Activated T-helper 17 cell treated with anti-CD3 and anti-CD28 coated beads, Interleukin-2, amount 50 U/mL, for 72 hours (primary cell): ENCODE measurements around the gene ATP6V1E1. TPM values are rescaled to one million over a fixed set of nuclear protein-coding genes. Genes with fewer than 3 reads are reported as not detected.
A peak's percentile ranks its signal among the peaks of the same experiment; 100 is the strongest.
"Not testable (repeated sequence)": the region's sequence is repeated elsewhere in the genome, so short reads cannot be mapped to it uniquely, and the experiment has no call there.

Experiments
- ATAC-seq: fragments of 150-1000 bp; cut with Tn5 transposase; replicated peaks from 2 replicates; pipeline ENCODE4 v1.10.0; 2021; ENCODE audit warnings: mild to moderate bottlenecking, moderate library complexity
- H3K27ac Mint-ChIP-seq: one replicate; pipeline ENCODE4 v1.8.0; 2022; ENCODE audit warnings: mixed read lengths
- H3K27me3 Mint-ChIP-seq: one replicate; pipeline ENCODE4 v1.8.0; 2022; ENCODE audit warnings: mixed read lengths
- H3K36me3 Mint-ChIP-seq: one replicate; pipeline ENCODE4 v1.8.0; 2022; ENCODE audit warnings: low read depth, mild to moderate bottlenecking, mixed read lengths
- H3K4me1 Mint-ChIP-seq: one replicate; pipeline ENCODE4 v1.8.0; 2022; ENCODE audit warnings: mixed read lengths
- H3K4me3 Mint-ChIP-seq: one replicate; pipeline ENCODE4 v1.8.0; 2022; ENCODE audit warnings: mild to moderate bottlenecking, mixed read lengths
- H3K9me3 Mint-ChIP-seq: one replicate; pipeline ENCODE4 v1.8.0; 2022; ENCODE audit warnings: mixed read lengths
- total RNA-seq, 2 donors: library from RNA; stranded (reverse); gene quantifications; one replicate each; pipeline ENCODE4 v1.2.3, GENCODE V29; 2022

The ATP6V1E1 gene
- total RNA-seq, 2 donors from 2014 or later: 73.2 to 97.1 TPM

DNA sequence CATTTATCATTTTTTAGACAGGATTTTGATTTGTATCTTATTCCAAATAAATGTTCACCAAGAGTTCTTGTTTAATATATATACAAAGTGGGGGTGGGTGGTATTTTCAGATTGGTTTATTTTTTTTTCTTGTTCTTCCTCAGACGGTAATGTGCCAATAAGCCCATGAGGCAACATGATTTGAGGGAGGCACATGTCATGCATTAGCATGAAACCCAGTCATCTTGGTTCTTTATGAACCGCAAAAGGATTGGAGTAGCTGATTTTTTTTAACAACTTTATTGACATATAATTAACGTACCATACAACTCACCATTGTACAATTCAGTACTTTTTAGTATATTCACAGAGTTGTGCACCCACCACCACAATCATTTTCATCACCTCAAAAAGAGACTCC lies 12.7 kb upstream of the ATP6V1E1 start:
- Mint-ChIP-seq H3K36me3 (peaks cover 23% of the 10 kb centered on the region), H3K4me1 (peaks cover 7% of the 10 kb centered on the region), H3K27ac (no peak overlapping the region), H3K4me3 (no peak overlapping the region), H3K27me3 (no peaks in the 10 kb centered on the region), H3K9me3 (no peaks in the 10 kb centered on the region)
- ATAC-seq: no peak

DNA sequence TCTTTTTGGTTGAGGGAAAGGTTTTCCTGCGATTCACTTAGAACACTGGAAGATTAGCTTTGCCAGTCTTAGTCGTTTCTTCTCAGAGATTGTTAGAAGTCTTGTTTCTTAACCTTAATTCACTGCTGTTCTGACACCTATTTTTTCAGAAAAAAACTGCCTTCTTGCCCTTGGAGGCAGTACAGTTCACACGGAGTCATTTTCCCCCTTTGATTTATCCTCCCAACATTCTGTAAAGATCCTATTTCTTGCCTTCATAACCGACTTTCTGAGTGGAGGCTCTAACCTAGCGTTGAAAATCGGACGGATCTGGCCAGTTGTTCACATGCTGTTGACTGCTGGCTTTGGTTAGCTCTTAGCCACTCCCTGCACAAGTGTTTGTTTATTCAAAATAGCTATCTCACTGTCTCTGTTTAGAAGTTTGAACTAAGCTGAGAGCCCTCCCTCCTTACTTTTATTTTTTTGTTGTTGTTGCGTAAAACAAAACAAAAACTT lies 10.7 kb upstream of the ATP6V1E1 start:
- Mint-ChIP-seq H3K36me3 (peaks cover 17% of the 10 kb centered on the region), H3K27ac (peak overlapping the region; percentile 89), H3K4me3 (peak overlapping the region; percentile 86), H3K27me3 (no peaks in the 10 kb centered on the region), H3K9me3 (no peaks in the 10 kb centered on the region), H3K4me1 (peaks cover 7% of the 10 kb centered on the region)
- no peak for ATAC-seq

DNA sequence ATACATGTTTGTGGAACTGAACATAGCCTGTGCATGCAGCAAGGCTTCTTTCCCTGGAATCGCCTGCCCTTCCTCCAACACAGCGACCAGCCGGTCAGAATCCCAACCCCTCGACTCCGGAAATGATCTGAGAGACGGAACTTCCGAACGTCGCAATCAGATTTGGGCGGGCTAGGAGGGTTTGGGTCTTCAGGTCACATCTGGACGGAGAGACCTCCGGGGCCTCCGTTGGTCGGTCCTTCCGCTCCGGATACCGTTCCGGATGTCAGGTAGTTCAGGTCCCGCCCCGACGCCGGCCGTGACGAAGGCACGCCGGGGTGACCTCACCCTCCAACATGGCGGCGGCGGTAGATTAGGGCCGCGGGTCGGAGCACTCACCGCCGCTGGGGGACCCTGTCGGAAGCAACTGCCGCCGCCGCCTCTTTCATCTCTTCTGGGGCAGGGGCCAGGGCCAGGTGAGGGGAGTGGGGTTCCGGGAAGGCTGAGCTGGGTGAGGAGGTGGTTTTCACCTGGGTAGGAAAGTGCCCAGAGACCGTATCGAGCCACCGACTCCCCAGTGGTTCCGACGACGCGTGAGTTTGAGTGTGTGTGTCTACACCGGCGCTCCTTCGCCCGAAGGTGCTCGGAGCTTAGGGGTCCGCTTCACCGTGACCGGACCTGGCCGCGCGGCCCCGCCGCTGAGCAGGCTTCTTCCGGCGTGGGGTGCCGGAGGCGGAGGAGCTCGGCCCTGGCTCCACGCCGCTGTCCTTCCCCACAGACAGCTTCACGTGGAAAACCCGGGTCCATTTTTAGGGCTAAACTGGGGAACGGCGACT lies 10.1 kb upstream of the ATP6V1E1 start, which contains the start of gene BCL2L13:
BCL2L13 (plus strand) TSS at position 326 of the 815 bp plus-strand sequence. CDS start 16,955 bp downstream, outside the sequence.
- H3K4me1 Mint-ChIP-seq: peaks cover 7% of the 10 kb centered on the region
- H3K4me3 Mint-ChIP-seq: peak within 1 kb of the TSS; percentile 86
- no peaks in the 10 kb centered on the region for H3K9me3 Mint-ChIP-seq
- ATAC-seq: peak; percentile 99
- peak within 1 kb of the TSS; percentile 89 for H3K27ac Mint-ChIP-seq
- H3K36me3 Mint-ChIP-seq: peaks cover 17% of the 10 kb centered on the region
- no peaks in the 10 kb centered on the region for H3K27me3 Mint-ChIP-seq

DNA sequence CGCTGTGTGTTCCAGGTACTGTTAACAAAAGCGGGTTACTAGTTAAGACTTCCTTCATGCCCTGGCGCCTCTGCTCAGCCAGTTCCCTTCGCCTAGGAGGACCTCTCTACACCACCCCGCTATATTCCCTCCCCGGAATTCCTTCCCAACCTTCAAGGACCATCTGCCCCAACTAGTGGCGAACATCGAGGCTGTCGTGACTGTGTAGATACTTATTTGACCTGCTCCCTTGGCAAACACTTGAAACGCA lies 9.6 kb upstream of the ATP6V1E1 start:
- Mint-ChIP-seq H3K27me3 (no peaks in the 10 kb centered on the region), H3K9me3 (no peaks in the 10 kb centered on the region), H3K4me3 (peak overlapping the region; percentile 86), H3K36me3 (peaks cover 17% of the 10 kb centered on the region), H3K4me1 (peaks cover 7% of the 10 kb centered on the region), H3K27ac (peak overlapping the region; percentile 89)
- peak; percentile 26 for ATAC-seq

DNA sequence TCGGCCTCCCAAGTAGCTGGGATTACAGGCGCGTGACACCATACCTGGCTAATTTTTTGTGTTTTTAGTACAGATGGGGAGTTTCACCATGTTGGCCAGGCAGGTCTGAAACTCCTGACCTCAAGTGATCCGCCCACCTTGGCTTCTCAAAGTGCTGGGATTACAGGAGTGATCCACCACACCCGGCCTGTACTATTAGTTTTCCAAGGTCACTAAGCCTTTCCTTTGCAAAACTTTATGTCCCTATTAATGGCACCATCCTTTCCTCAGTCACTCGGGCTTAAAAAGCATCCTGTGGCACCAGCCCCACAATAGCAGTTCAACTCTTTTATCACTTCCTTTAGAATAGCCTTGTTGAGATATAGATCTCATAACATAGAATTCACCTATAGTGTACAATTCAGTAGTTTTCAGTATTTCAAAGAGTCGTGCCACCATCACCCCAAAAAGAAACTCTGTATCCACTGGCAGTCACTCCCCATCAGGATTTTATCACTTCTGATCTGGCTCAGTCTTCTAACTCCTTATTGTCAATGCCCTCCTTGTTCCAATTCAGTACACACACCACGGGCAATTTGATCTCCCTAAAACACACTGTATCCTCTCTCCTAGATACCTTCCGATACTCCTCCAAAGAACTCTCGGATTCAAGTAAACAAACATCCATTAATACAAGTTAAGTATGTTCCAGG lies 9.1 kb upstream of the ATP6V1E1 start:
- Mint-ChIP-seq H3K27ac (peak overlapping the region; percentile 89), H3K4me1 (peaks cover 7% of the 10 kb centered on the region), H3K27me3 (no peaks in the 10 kb centered on the region), H3K9me3 (no peaks in the 10 kb centered on the region), H3K36me3 (peaks cover 14% of the 10 kb centered on the region), H3K4me3 (peak overlapping the region; percentile 86)
- ATAC-seq: no peak

DNA sequence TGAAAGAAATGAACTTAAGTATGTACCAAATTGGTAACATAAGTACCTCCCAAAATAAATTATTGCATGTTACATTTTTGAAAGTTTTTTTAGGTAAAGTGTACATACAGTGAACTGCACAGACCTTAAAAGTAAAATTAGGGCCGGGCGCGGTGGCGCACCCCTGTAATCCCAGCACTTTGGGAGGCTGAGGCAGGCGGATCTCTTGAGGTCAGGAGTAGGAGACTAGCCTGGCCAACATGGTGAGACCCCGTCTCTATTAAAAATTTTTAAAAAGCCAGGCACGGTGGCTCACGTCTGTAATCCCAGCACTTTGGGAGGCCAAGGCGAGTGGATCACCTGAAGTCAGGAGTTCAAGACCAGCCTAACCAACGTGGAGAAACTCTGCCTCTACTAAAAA lies 8.3 kb upstream of the ATP6V1E1 start:
- H3K9me3 Mint-ChIP-seq, H3K27ac Mint-ChIP-seq, ATAC-seq, H3K4me3 Mint-ChIP-seq, H3K36me3 Mint-ChIP-seq, H3K27me3 Mint-ChIP-seq, H3K4me1 Mint-ChIP-seq: not testable (repeated sequence)

DNA sequence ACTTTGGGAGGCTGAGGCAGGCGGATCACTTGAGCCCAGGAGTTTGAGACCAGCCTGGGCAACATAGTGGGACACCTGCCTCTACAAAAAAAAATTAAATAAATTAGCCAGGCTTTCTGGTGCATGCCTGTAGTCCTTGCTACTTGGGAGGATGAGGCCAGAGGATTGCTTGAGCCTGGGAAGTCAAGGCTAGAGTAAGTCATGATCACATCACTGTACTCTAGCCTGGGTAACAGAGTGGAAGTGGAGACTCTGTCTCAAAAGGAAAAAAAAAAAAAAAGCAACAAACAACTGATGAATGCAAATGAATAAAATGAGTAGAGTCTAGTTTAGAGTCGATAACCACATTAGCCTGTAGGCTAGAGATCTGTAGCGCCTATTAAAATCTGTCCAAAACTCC lies 6.1 kb upstream of the ATP6V1E1 start:
- no peaks in the 10 kb centered on the region for H3K36me3 Mint-ChIP-seq
- H3K27me3 Mint-ChIP-seq: no peaks in the 10 kb centered on the region
- H3K9me3 Mint-ChIP-seq: no peaks in the 10 kb centered on the region
- H3K27ac Mint-ChIP-seq: no peak overlapping the region
- no peak for ATAC-seq
- peaks cover 7% of the 10 kb centered on the region for H3K4me1 Mint-ChIP-seq
- no peak overlapping the region for H3K4me3 Mint-ChIP-seq

DNA sequence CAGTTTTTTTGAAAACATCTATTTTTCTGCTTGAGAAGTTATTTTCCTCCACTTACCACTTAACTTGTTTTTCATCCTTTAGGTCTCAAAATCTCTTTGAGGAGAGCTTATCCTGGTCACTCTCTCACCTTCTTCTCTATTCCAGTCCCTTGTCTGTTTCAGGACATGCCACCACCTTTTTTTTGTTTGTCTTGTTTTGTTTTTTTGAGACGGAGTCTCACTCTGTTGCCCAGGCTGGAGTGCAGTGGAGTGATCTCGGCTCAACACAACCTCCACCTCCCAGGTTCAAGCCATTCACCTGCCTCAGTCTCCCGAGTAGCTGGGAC lies 5.4 kb upstream of the ATP6V1E1 start:
- H3K27ac Mint-ChIP-seq: no peak overlapping the region
- ATAC-seq: no peak
- H3K4me1 Mint-ChIP-seq: peaks cover 7% of the 10 kb centered on the region
- peaks cover under 1% of the 10 kb centered on the region for H3K36me3 Mint-ChIP-seq
- H3K4me3 Mint-ChIP-seq: no peak overlapping the region
- H3K9me3 Mint-ChIP-seq: no peaks in the 10 kb centered on the region
- H3K27me3 Mint-ChIP-seq: no peaks in the 10 kb centered on the region

DNA sequence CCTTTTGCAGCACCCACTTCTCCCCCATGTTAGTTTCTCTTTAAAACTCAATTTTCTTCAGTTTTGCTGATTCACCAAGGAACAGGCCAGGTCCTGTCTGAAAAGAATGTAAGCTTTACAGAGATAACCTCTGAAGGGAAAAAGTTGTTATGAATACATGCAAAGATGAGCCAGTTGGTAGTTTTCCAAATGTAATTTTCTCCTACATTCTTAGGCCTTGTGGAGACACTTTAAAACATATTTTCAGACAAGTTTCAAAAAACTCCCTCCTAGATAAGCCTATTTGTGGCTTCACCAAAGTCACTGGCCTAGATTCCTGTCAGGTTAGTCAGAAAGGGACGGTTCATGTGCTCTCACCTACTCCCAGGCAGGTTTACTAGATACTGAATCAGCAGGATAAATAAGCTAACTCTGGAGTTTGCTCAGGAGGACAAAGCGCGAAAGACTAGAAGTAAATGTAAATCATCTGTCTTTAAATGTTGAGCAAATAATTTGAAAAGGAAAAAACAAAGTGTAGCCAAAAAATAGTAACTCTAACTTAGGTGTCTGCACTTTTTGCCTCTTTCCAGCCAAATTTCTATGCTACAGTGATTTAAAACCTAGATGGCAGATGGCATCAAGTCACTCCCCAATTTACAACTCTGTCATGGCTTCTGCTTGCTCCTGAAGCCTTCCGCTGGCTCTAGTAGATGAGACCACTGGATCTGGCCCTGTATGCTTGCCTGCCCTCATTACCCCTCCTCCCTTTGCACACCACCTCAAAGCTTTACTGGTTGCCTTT lies 4.9 kb upstream of the ATP6V1E1 start:
- Mint-ChIP-seq H3K27me3 (no peaks in the 10 kb centered on the region), H3K4me3 (no peak overlapping the region), H3K27ac (no peak overlapping the region), H3K36me3 (peaks cover 6% of the 10 kb centered on the region), H3K9me3 (no peaks in the 10 kb centered on the region), H3K4me1 (peaks cover 7% of the 10 kb centered on the region)
- ATAC-seq: no peak

DNA sequence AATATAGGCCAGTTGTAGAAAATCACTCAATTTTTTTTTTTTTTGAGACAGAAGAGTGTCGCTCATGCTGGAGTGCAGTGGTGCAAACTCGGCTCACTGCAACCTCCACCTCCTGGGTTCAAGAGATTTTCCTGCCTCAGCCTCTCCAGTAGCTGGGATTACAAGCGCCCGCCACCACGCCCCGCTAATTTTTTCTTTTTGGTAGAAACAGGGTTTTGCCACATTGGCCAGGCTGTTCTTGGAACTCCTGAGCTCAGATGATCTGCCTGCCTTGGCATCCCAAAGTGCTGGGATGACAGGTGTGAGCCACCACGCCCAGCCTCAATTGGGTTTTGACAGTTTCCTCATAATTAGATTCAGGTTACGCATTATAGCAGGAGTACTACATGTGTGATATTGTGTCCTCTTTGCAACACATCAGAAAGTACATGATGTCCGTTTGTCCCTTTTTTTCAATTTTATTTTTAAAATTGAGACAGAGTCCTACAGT lies 2.6 kb upstream of the ATP6V1E1 start:
- Mint-ChIP-seq H3K4me1 (no peaks in the 10 kb centered on the region), H3K4me3 (no peak overlapping the region), H3K36me3 (peaks cover 12% of the 10 kb centered on the region), H3K27me3 (no peaks in the 10 kb centered on the region), H3K27ac (no peak overlapping the region), H3K9me3 (no peaks in the 10 kb centered on the region)
- ATAC-seq: no peak

DNA sequence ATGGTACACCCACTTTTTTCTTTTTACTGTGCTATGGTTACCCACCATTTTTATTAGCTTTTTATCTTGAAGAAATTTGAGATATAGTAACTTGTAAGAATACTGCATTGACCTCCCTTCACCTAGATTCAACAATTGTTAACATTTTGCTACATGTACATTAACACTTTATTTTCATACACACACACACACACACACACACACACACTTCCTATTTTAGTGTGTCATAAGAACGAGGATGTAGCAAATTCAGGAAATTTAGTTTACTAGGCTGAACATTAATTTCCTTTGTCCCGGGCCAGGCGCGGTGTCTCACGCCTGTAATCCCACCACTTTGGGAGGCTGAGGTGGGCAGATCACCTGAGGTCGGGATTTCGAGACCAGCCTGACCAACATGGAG lies 1.1 kb upstream of the ATP6V1E1 start:
- no peak for ATAC-seq
- Mint-ChIP-seq H3K4me1 (no peaks in the 10 kb centered on the region), H3K27ac (peak overlapping the region; percentile 92)

DNA sequence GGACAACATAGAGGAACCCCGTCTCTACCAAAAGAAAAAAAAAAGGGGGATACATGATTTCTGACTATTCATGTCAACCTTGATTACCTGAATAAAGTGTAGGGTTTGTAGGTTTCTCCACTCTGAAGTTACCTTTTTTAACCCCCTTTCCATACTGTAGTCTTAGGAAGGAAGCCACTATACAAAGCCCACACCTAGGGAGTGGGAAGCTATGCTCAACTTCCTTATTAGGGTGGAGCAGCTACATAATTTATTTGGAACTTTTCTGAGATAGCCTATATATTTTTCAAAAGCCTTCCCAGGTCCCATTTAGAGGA lies 582 bp upstream of the ATP6V1E1 start:
- Mint-ChIP-seq H3K27ac (peak overlapping the region; percentile 92), H3K4me3 (peak overlapping the region; percentile 91), H3K36me3 (peaks cover 31% of the 10 kb centered on the region), H3K4me1 (no peaks in the 10 kb centered on the region), H3K9me3 (no peaks in the 10 kb centered on the region), H3K27me3 (no peaks in the 10 kb centered on the region)
- no peak for ATAC-seq

More for the DNA sequence above, 1.1 kb upstream of the ATP6V1E1 start:
- H3K4me3 Mint-ChIP-seq: peak overlapping the region; percentile 91
- peaks cover 26% of the 10 kb centered on the region for H3K36me3 Mint-ChIP-seq
- H3K27me3 Mint-ChIP-seq: no peaks in the 10 kb centered on the region
- no peaks in the 10 kb centered on the region for H3K9me3 Mint-ChIP-seq

DNA sequence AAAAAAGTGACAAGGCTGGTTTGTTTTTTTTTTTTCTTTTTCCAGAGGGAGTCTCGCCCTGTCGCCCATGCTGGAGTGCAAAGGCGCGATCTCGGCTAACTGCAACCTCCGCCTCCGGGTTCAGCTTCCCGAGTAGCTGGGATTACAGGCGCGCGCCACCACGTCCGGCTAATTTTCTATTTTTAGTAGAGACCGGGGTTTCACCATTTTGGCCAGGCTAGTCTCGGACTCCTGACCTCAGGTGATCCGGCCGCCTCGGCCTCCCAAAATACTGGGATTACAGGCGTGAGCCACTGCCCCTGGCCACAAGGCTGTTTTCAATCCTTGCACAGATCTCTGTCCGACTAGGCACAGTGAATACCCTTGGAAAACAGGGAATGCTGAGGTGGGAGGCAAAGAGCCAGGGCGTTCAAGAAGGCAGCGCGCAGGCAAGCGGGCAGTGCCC lies 566 bp downstream of the ATP6V1E1 start:
- no peaks in the 10 kb centered on the region for H3K9me3 Mint-ChIP-seq
- H3K27ac Mint-ChIP-seq: peak overlapping the region; percentile 92
- H3K27me3 Mint-ChIP-seq: no peaks in the 10 kb centered on the region
- H3K36me3 Mint-ChIP-seq: peaks cover 42% of the 10 kb centered on the region
- peak overlapping the region; percentile 91 for H3K4me3 Mint-ChIP-seq
- no peak for ATAC-seq
- H3K4me1 Mint-ChIP-seq: no peaks in the 10 kb centered on the region

DNA sequence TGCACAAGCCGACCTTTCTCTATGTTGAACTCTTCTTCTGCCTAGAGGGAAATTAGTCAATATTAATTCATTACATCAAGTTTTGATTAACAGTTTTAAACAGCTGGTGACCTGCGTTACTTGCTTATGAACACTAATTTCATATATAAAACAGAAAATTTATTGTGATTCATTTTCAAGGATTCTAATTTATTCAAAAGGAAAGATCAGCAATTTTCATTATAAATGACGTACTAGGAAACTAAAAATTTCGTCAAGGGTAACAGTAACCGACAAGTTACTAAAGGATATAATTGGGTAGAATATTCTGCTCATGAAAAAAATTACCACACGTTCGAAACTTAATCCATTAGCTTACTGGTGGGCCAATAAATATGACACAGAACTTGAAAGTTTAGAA lies 15.3 kb downstream of the ATP6V1E1 start:
- H3K27me3 Mint-ChIP-seq: no peaks in the 10 kb centered on the region
- no peak overlapping the region for H3K4me3 Mint-ChIP-seq
- no peaks in the 10 kb centered on the region for H3K9me3 Mint-ChIP-seq
- peak overlapping the region; percentile 8 for H3K27ac Mint-ChIP-seq
- no peaks in the 10 kb centered on the region for H3K4me1 Mint-ChIP-seq
- no peak for ATAC-seq
- H3K36me3 Mint-ChIP-seq: peaks cover 84% of the 10 kb centered on the region
